HepG2 (cell line): ENCODE measurements around the gene B3GNT9. TPM values are rescaled to one million over a fixed set of nuclear protein-coding genes. Genes with fewer than 3 reads are reported as not detected.

Source experiments
- AGO1 ChIP-seq: fragments of 200-400 bp; formaldehyde crosslinking; IDR thresholded peaks from 2 replicates; pipeline ENCODE4 v1.6.1; 2017; ENCODE audit warnings: mild to moderate bottlenecking, low read depth, low read length, moderate library complexity; ENCODE audit not compliant: poor library complexity, severe bottlenecking
- AGO2 ChIP-seq: fragments of 200-400 bp; formaldehyde crosslinking; optimal IDR thresholded peaks from 2 replicates; pipeline ENCODE3; 2017; ENCODE audit warnings: mild to moderate bottlenecking, low read depth, low read length, moderate library complexity
- CTCF ChIP-seq: sonication (generic); formaldehyde crosslinking; IDR thresholded peaks from 2 replicates; pipeline ENCODE4 v1.5.0; 2020; ENCODE audit warnings: mild to moderate bottlenecking, missing genetic modification reagents, moderate library complexity
- FOXM1 ChIP-seq: sonication (generic); formaldehyde crosslinking; IDR thresholded peaks from 2 replicates; pipeline ENCODE4 v1.5.0; 2020; ENCODE audit warnings: missing genetic modification reagents
- HNRNPL ChIP-seq: fragments of 200-400 bp; formaldehyde crosslinking; IDR thresholded peaks from 2 replicates; pipeline ENCODE4 v1.6.1; 2017; ENCODE audit warnings: mild to moderate bottlenecking, low read depth, low read length
- PCBP1 ChIP-seq: fragments of 200-400 bp; formaldehyde crosslinking; IDR thresholded peaks from 2 replicates; pipeline ENCODE4 v1.6.1; 2017; ENCODE audit warnings: mild to moderate bottlenecking, low read depth, low read length, borderline replicate concordance
- POLR2G ChIP-seq: fragments of 200-400 bp; formaldehyde crosslinking; IDR thresholded peaks from 2 replicates; pipeline ENCODE4 v1.6.1; 2018; ENCODE audit warnings: mild to moderate bottlenecking, low read depth, low read length, moderate library complexity
- PRDM10 ChIP-seq: sonication (generic); formaldehyde crosslinking; IDR thresholded peaks from 2 replicates; pipeline ENCODE4 v1.4.0; 2020; ENCODE audit warnings: low read depth, missing genetic modification reagents
- REXO4 ChIP-seq: sonication (generic); formaldehyde crosslinking; IDR thresholded peaks from 2 replicates; pipeline ENCODE4 v1.8.0; 2022; ENCODE audit warnings: missing genetic modification reagents, mild to moderate bottlenecking, borderline replicate concordance
- TEAD2 ChIP-seq: sonication (generic); formaldehyde crosslinking; IDR thresholded peaks from 2 replicates; pipeline ENCODE4 v1.9.0; 2021; ENCODE audit warnings: missing genetic modification reagents
- THAP9 ChIP-seq: sonication (generic); formaldehyde crosslinking; IDR thresholded peaks from 2 replicates; pipeline ENCODE4; 2020; ENCODE audit warnings: missing genetic modification reagents, mild to moderate bottlenecking, borderline replicate concordance
- TMF1 ChIP-seq: sonication (generic); formaldehyde crosslinking; IDR thresholded peaks from 2 replicates; pipeline ENCODE4 v1.8.1; 2022; ENCODE audit warnings: low read depth, missing genetic modification reagents
- ZBTB33 ChIP-seq: sonication (generic); formaldehyde crosslinking; IDR thresholded peaks from 2 replicates; pipeline ENCODE4 v1.4.0; 2020; ENCODE audit warnings: missing genetic modification reagents
- ZNF225 ChIP-seq: sonication (generic); formaldehyde crosslinking; IDR thresholded peaks from 2 replicates; pipeline ENCODE4 v1.4.0; 2020; ENCODE audit warnings: mild to moderate bottlenecking, missing genetic modification reagents
- ZNF274 ChIP-seq: sonication (generic); formaldehyde crosslinking; IDR thresholded peaks from 2 replicates; pipeline ENCODE4 v1.5.1; 2020; ENCODE audit warnings: mild to moderate bottlenecking, missing genetic modification reagents
- ZNF431 ChIP-seq: sonication (generic); formaldehyde crosslinking; IDR thresholded peaks from 2 replicates; pipeline ENCODE4 v1.9.0; 2022; ENCODE audit warnings: missing genetic modification reagents, low read depth, mild to moderate bottlenecking, borderline replicate concordance
- polyA plus RNA-seq, 8 experiments: library from polyadenylated mRNA; depleted of rRNA in 3 of 8; stranded (reverse) in 7 of 8; unstranded in 1 of 8; fragments of >200 nt; fragmentation: Illumina TruSeq in 4 of 8; extraction: Trizol in 4 of 8; gene quantifications; 2 replicates each; pipeline versions ENCODE4 v1.2.1 to v1.2.3, GENCODE V29; 2011 to 2016; ENCODE audit warnings: low read depth in 4 of 8, missing spikeins in 1 of 8, mixed read lengths in 1 of 8; ENCODE audit not compliant: insufficient read depth in 1 of 8
- total RNA-seq, 5 experiments: library from RNA; depleted of rRNA; stranded (reverse); fragments of >200 nt; fragmentation: Illumina TruSeq; extraction: Trizol; gene quantifications; 2 replicates each; pipeline ENCODE4 v1.2.3, GENCODE V29; 2016; ENCODE audit warnings: low read depth in 1 of 5

Gene B3GNT9
- total and polyA plus RNA-seq, 2 of the 13 experiments (the other 11 are each of a cell fraction or from before 2014, with no cell fraction given) = 1.5 to 3.1 TPM

DNA sequence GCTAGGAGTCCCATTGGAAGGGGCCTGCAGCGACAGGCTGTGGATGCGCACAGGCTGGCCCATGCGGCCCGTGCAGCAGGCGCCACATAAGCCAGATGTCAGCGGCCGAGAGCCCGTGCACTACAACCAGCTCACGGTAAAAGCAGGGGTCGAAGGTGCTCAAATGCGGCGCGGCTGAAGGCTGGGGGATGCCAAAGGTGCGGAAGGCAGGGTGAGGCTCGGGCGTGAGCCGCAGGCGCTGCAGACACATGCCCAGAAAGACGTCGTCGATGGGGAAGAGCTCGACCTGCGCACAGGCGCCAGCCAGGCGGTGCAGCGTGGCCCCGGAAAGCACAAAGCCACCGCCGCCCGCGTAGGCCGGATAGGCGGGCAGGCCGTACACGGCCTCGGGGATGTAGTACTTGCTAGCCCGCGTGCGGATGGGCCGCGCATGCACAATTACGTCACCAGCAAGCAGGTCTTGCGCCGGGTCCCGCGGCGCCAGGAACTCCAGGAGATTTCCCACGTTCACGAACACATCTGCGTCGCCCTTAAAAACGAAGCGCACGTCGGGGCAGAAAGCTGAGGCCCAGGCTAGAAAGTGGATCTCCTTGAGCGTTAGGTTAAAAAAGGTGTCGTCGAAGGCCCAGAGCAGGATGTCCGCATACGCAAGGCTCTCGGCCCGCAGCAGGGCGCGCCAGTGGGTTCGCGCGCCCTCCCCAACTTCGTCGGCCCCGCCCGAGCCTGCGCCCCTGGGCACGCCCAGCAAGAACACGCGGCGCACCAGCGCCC lies 1.3 kb downstream of the B3GNT9 start (continued):
- TF ChIP-seq PRDM10 (CRISPR knock-in tag) (no peak), ZNF274 (CRISPR knock-in tag) (0 out of 2 replicates have a peak, but pooled peaks have one; percentile 24), ZBTB33 (CRISPR knock-in tag) (peak; percentile 76; the same call in 1 of the 2 replicates), POLR2G (peak; percentile 71), ZNF431 (CRISPR knock-in tag) (no peak), ZNF225 (CRISPR knock-in tag) (no peak), AGO2 (peak; percentile 100), TEAD2 (CRISPR knock-in tag) (0 out of 2 replicates have a peak, but pooled peaks have one; percentile 17), CTCF (CRISPR knock-in tag) (0 out of 2 replicates have a peak, but pooled peaks have one; percentile 4), PCBP1 (0 out of 2 replicates have a peak, but pooled peaks have one; percentile 52), AGO1 (peak; percentile 95), THAP9 (CRISPR knock-in tag) (0 out of 2 replicates have a peak, but pooled peaks have one; percentile 32), TMF1 (CRISPR knock-in tag) (0 out of 2 replicates have a peak, but pooled peaks have one; percentile 26), REXO4 (CRISPR knock-in tag) (no peak), FOXM1 (CRISPR knock-in tag) (no peak), HNRNPL (0 out of 2 replicates have a peak, but pooled peaks have one; percentile 57)
